HG03097 (cell line): Measurements from ENCODE around the gene ATP6V0C.
"Not testable (repeated sequence)": the region's sequence is repeated elsewhere in the genome, so short reads cannot be mapped to it uniquely, and the experiment has no call there.

ENCODE experiments used
- ATAC-seq: cut with Tn5 transposase; IDR thresholded peaks from one replicate; pipeline ENCODE4 v1.9.1; 2021; ENCODE audit not compliant: unreplicated experiment, low FRiP score

ATP6V0C gene

DNA sequence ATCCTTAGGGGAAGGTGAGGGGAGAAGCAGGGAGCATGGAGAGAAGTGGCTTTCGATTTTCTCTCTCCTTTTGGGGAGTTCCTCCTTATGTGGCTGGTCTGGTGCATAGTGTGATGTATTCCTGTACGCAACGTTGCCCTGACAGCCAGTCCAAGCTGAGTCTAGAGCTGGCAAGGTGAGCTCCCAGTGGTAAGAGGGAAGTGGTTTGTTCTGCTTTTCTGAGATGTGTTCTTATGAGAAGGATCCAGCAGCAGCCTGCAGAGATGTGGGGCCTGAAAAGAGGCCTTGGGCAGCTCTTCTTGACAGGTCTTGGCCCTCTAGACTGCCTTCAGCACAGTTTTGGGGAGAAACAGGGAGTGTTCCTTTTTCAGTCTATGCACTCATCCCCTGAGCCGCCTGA lies 27.2 kb downstream of the ATP6V0C start:
- ATAC-seq, result not testable (repeated sequence)

DNA sequence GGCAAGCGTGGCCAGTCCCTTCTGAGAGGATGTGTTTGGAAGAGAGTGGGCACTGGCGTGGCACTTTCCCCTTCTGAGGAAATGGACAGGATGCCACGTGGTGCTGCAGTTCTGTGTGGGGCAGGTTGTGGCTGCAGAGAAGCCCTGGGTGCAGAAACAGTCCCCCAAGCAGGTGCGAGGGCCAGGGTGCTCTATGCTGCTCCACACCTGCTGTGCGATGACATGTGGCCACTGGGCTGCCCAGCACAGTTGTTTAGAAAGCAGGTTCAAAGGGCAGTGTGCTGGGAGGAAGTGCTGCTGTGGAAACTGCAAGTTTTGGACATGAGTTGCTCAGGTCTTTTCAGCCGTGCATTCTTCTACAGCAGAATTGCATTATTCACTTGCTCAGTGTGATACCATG lies 27.7 kb downstream of the ATP6V0C start:
- not testable (repeated sequence) for ATAC-seq

DNA sequence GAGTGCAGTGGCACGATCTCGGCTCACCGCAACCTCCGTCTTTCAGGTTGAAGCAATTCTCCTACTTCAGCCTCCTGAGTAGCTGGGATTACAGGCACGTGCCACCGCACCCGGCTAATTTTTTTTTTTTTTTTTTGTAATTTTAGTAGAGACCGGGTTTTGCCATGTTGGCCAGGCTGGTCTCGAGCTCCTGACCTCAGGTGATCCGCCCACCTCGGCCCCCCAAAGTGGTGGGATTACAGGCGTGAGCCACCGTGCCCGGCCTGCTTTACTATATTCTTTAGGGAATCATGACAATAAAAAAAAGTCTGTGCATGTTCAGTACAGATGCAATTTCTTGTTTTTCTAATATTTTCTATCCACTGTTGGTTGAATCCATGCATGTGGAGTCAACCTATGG lies 30.0 kb downstream of the ATP6V0C start:
- not testable (repeated sequence) for ATAC-seq

DNA sequence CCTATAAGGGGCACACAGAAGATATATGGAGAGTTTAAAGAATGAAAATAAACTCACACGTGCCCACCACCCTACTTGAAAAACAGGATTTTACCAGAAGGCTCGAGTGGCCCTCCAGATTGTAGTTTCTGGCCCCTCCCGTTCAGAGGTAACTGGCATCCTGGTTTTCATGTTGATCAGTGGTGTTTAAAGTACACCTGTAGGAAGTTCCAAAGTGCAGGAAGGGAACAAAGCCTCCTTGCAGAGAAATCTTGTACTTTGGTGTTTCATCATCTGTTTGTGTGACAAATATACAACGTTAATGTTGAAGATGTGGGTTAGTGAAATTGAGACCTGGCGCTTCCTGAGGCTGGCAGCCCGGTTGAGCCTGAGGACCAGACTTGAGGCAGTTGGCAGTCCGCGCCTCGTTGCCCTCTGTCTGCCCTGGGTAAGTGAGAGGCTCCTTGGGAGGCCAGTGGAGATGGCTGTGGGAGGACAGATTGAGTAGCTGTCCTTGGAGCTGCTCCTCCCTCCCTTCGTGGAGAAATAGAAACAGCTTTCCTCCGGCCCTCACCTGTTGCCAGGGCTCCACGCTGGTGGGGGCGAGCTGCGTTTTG lies 36.6 kb downstream of the ATP6V0C start:
- not testable (repeated sequence) for ATAC-seq

DNA sequence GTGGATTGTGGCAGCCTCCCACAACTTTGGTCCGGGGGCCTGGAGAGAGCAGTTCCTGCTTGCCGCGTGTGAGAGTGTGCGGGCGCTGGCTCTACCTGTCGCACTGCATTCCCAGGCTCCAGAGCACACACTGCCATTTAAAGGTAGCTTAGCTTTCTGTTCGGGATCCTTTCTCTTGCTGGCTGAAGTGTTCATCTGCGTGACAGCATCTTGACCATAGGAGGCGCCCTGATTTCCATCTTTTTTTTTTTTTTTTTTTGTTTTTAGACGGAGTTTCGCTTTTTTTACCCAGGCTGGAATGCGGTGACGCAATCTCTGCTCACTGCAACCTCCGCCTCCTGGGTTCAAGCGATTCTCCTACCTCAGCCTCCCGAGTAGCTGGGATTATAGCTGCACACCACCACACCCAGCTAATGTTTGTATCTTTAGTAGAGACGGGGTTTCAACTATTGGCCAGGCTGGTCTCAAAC lies 37.7 kb downstream of the ATP6V0C start:
- ATAC-seq, result not testable (repeated sequence)

- not testable (repeated sequence) for ATAC-seq
These were observed 41.1 kb downstream of the ATP6V0C start for GRCh38 chr16:2554709-2555425.

DNA sequence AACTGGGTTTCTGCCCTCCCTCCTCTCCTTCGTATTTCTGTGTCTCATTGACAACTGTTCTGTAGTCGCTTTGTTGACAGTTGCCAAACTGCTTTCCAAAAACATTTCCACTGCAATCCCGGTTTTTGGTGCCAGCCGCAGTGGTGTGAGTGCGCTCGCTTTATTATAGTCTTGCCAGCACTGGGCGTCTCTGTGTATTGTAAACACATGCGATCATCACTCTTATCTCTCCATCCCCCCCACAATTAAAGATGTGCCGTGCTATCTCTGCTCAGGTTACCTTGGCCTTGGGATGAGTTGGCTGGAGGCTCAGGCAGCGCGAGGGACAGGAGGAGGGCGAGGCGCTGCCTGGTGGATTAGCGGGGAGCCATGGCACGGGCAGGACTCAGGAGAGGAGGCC lies 43.4 kb downstream of the ATP6V0C start:
- ATAC-seq, result not testable (repeated sequence)

- peak; percentile 44 for ATAC-seq
These were observed 46.5 kb downstream of the ATP6V0C start for GRCh38 chr16:2560131-2560797.

- peak; percentile 44 for ATAC-seq
These were observed 47.0 kb downstream of the ATP6V0C start for GRCh38 chr16:2560798-2561133.

- ATAC-seq, result not testable (repeated sequence)
These were observed 53.8 kb downstream of the ATP6V0C start for GRCh38 chr16:2567506-2567905.

DNA sequence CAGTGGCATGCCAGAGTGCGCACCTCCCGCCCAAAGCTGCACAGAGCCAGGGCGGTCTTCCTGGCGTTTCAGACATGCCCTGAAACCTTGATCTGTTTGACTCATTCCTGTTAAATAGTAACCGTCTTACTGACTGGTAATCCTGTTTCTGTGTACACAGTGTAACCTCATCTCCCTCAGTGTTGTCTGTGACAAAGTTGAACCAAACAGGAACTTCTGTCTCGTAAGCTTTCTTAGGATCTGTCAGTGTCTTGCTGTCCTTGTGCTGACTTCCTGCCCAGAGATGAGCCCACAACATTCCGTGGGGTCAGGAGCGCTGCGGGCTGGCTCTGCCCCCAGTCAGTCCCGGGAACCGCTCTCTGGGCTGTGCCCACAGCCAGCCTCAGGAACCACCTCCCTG lies 54.8 kb downstream of the ATP6V0C start:
- not testable (repeated sequence) for ATAC-seq
